ENCODE measurements around the gene RERE.
A peak's percentile ranks its signal among the peaks of the same experiment; 100 is the strongest.

DNA sequence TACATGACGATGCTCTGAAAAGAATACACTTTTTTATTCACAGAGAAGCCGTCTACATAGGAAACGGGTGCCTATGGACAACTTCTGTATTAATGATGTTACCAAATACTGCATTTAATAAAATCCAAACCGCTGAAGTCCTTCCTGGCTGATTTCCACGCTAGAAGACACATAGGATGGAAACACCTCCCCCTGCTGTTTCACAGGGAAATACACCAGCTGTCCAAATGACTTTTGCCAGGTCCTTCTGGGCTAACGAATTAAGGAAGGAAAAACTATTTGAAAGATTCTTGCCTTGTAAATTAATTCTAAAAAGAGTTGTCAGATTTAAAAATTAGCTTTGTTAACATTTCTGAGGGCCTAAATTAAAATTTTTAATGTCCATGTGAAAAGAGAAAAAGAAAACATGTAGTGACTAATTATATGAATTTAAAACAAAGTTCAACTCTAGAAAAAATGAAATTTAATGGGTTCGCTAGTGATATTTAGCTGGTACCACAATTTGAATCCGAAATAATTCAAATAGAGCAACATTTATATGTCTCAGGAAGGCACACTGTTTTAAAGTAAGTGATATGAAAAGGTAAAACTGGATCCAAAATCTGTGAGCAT is 146.0 kb downstream of the RERE start:
- TF ChIP-seq, protein P1, sequence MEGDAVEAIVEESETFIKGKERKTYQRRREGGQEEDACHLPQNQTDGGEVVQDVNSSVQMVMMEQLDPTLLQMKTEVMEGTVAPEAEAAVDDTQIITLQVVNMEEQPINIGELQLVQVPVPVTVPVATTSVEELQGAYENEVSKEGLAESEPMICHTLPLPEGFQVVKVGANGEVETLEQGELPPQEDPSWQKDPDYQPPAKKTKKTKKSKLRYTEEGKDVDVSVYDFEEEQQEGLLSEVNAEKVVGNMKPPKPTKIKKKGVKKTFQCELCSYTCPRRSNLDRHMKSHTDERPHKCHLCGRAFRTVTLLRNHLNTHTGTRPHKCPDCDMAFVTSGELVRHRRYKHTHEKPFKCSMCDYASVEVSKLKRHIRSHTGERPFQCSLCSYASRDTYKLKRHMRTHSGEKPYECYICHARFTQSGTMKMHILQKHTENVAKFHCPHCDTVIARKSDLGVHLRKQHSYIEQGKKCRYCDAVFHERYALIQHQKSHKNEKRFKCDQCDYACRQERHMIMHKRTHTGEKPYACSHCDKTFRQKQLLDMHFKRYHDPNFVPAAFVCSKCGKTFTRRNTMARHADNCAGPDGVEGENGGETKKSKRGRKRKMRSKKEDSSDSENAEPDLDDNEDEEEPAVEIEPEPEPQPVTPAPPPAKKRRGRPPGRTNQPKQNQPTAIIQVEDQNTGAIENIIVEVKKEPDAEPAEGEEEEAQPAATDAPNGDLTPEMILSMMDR (IDR thresholded peaks at IDR 0.05; ENCODE audit: low read depth, low read length, poor library complexity, severe bottlenecking), result peak; percentile 79
- TF ChIP-seq EZH2phosphoT487 (IDR thresholded peaks at IDR 0.05; ENCODE audit: borderline replicate concordance, low read length), result no peak
